Fibroblast of lung (primary cell): ENCODE measurements around the gene CASP14.
"Not testable (repeated sequence)": the region's sequence is repeated elsewhere in the genome, so short reads cannot be mapped to it uniquely, and the experiment has no call there.

Source experiments
- EZH2 ChIP-seq: IDR thresholded peaks from 2 replicates; pipeline ENCODE4 v1.5.1; 2012; ENCODE audit warnings: low read length, control low read depth, mild to moderate bottlenecking; ENCODE audit errors: missing control alignments
- TF ChIP-seq, protein P1 (sequence below), 2 donors: IDR thresholded peaks in 1 of 2; conservative IDR thresholded peaks in 1 of 2; 1 replicate in 1 of 2; 2 replicates in 1 of 2; pipeline ENCODE4 v1.5.1; 2011 to 2012; ENCODE audit warnings: low read length in 2 of 2, control low read depth in 1 of 2, inconsistent platforms in 1 of 2, low read depth in 1 of 2, mild to moderate bottlenecking in 1 of 2

DNA sequence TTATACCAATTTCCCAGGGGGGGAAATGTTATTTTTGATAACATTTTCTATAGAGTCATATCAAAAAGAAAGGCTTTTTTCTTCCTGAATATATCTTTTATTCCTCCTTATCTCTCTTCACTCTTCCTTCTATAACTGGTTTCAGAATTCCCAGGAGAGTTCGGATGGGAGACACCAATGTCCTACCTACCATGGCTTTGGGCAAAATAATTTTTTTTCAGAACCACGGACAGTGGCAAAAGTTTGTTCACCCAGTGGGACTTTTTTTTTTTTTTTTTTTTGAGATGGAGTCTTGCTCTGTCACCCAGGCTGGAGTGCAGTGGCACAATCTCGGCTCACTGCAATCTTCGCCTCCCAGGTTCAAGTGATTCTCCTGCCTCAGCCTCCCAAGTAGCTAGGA lies 30.7 kb downstream of the CASP14 start:
- TF ChIP-seq, protein P1, sequence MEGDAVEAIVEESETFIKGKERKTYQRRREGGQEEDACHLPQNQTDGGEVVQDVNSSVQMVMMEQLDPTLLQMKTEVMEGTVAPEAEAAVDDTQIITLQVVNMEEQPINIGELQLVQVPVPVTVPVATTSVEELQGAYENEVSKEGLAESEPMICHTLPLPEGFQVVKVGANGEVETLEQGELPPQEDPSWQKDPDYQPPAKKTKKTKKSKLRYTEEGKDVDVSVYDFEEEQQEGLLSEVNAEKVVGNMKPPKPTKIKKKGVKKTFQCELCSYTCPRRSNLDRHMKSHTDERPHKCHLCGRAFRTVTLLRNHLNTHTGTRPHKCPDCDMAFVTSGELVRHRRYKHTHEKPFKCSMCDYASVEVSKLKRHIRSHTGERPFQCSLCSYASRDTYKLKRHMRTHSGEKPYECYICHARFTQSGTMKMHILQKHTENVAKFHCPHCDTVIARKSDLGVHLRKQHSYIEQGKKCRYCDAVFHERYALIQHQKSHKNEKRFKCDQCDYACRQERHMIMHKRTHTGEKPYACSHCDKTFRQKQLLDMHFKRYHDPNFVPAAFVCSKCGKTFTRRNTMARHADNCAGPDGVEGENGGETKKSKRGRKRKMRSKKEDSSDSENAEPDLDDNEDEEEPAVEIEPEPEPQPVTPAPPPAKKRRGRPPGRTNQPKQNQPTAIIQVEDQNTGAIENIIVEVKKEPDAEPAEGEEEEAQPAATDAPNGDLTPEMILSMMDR (conservative IDR thresholded peaks at IDR 0.05 in 1 of 2, IDR thresholded peaks at IDR 0.05 in 1 of 2; ENCODE audit: low read depth in 1 of 2, low read length in 2 of 2), result not testable (repeated sequence)
- not testable (repeated sequence) for TF ChIP-seq EZH2
